ENCODE data around the gene GALK1. TPM values are rescaled to one million over a fixed set of nuclear protein-coding genes. Genes with fewer than 3 reads are reported as not detected.
"Not testable (repeated sequence)": the region's sequence is repeated elsewhere in the genome, so short reads cannot be mapped to it uniquely, and the experiment has no call there.

The GALK1 gene
- total and polyA plus RNA-seq, 3 donors from 2014 or later = 31.9 to 50.7 (median 32.1) TPM

GRCh38 chr17:75779250-75779986 is 14.4 kb upstream of the GALK1 start:
- TF ChIP-seq CTCF (IDR thresholded peaks at IDR 0.05) = peak in 1 of 3 experiments; percentile 2
- peak; percentile 99 for TF ChIP-seq POLR2A (IDR thresholded peaks at IDR 0.05)
- WGBS, 2 donors = 0 to 1% methylated on average over 15 to 58 of the region's 84 CpGs
- peaks cover 29% of the 10 kb centered on the region for H3K4me1 ChIP-seq
- intact Hi-C loops (cut with DNase I; ENCODE audit: low total_unique reads) = loop anchor here (10.0 kb wide), 1 partner anchor 65 kb away; the partner anchor contains the start of gene UNC13D
- DNase-seq = peak; percentile 98
- no peaks in the 10 kb centered on the region for H3K36me3 ChIP-seq (ENCODE audit: low read depth, missing control alignments)
- no peaks in the 10 kb centered on the region for H3K27me3 ChIP-seq
- H3K27ac ChIP-seq = peak overlapping the region; percentile 98 to 99
- peak overlapping the region; percentile 99 for H3K4me3 ChIP-seq
- H3K9me3 ChIP-seq = no peaks in the 10 kb centered on the region

GRCh38 chr17:75778861-75779249 is 13.9 kb upstream of the GALK1 start:
- no peak for TF ChIP-seq POLR2A (IDR thresholded peaks at IDR 0.05)
- TF ChIP-seq CTCF (IDR thresholded peaks at IDR 0.05) = peak; percentile 27 to 37 (median 34)
- Histone ChIP-seq H3K36me3 (ENCODE audit: low read depth, missing control alignments) (no peaks in the 10 kb centered on the region), H3K27ac (peak overlapping the region; percentile 98 to 99), H3K9me3 (no peaks in the 10 kb centered on the region), H3K4me3 (peak overlapping the region; percentile 99), H3K27me3 (no peaks in the 10 kb centered on the region), H3K4me1 (peaks cover 26% of the 10 kb centered on the region)
- 0% methylated on average over 37 of the region's 38 CpGs; no CpG with 5 or more reads in 1 of the 2 donors for WGBS, 2 donors
- intact Hi-C loops (cut with DNase I; ENCODE audit: low total_unique reads) = loop anchor here (10.0 kb wide), 1 partner anchor 66 kb away; the partner anchor contains the start of gene UNC13D
- peak; percentile 55 for DNase-seq

GRCh38 chr17:75778066-75778860 is 13.3 kb upstream of the GALK1 start:
- Histone ChIP-seq H3K4me3 (peak overlapping the region; percentile 99), H3K27ac (peak overlapping the region; percentile 98 to 99), H3K4me1 (peaks cover 20% of the 10 kb centered on the region)
- not testable (repeated sequence) for H3K36me3 ChIP-seq (ENCODE audit: low read depth, missing control alignments); H3K27me3 ChIP-seq; H3K9me3 ChIP-seq; DNase-seq
- intact Hi-C loops (cut with DNase I; ENCODE audit: low total_unique reads) = loop anchor here (10.0 kb wide), 1 partner anchor 67 kb away; the partner anchor contains the start of gene UNC13D
- 2% methylated on average over 16 to 19 of the region's 19 CpGs for WGBS, 2 donors

- Histone ChIP-seq H3K27me3 (no peaks in the 10 kb centered on the region), H3K9me3 (no peaks in the 10 kb centered on the region), H3K36me3 (ENCODE audit: low read depth, missing control alignments) (no peaks in the 10 kb centered on the region), H3K27ac (peak overlapping the region; percentile 26 to 98), H3K4me1 (peaks cover 18% of the 10 kb centered on the region), H3K4me3 (peak overlapping the region; percentile 99)
- intact Hi-C loops (cut with DNase I; ENCODE audit: low total_unique reads) = loop anchor here (10.0 kb wide), 1 partner anchor 67 kb away; the partner anchor contains the start of gene UNC13D
- WGBS, 2 donors = 1 to 2% methylated on average over 2 of the region's 2 CpGs
- TF ChIP-seq POLR2A (IDR thresholded peaks at IDR 0.05) (no peak), CTCF (IDR thresholded peaks at IDR 0.05) (no peak)
- DNase-seq = no peak
Measured at GRCh38 chr17:75777296-75777922, 12.4 kb upstream of the GALK1 start.
